Neutrophil (primary cell): ENCODE results near the gene MUS81.

Experiments used
- H3K27ac ChIP-seq: fragments of 200-600 bp; sonication (generic); 2 replicates; pipeline ENCODE4 v1.5.1; 2016; ENCODE audit warnings: mild to moderate bottlenecking, moderate library complexity
- H3K27me3 ChIP-seq: fragments of 200-600 bp; sonication (generic); 2 replicates; pipeline ENCODE4 v1.6.0; 2016; ENCODE audit warnings: mild to moderate bottlenecking
- H3K36me3 ChIP-seq: fragments of 200-600 bp; sonication (generic); 2 replicates; pipeline ENCODE4 v1.5.1; 2017
- H3K4me1 ChIP-seq, 2 experiments: fragments of 200-600 bp in 1 of 2; sonication (generic) in 1 of 2; 1 replicate in 1 of 2; 2 replicates in 1 of 2; pipeline versions ENCODE4 v1.5.1 to v1.6.1; 2013 to 2016; ENCODE audit warnings: low read depth in 1 of 2, low read length in 1 of 2, mild to moderate bottlenecking in 1 of 2, moderate library complexity in 1 of 2; ENCODE audit not compliant: control insufficient read depth in 1 of 2, insufficient read depth in 1 of 2
- H3K4me3 ChIP-seq, 2 experiments: fragments of 200-600 bp in 1 of 2; sonication (generic) in 1 of 2; 1 replicate in 1 of 2; 2 replicates in 1 of 2; pipeline ENCODE4 v1.5.1; 2013 to 2016; ENCODE audit warnings: low read depth in 1 of 2, low read length in 1 of 2, mild to moderate bottlenecking in 1 of 2, moderate library complexity in 1 of 2
- H3K9me3 ChIP-seq: fragments of 200-600 bp; sonication (generic); 2 replicates; pipeline ENCODE4 v1.5.1; 2016
- TF ChIP-seq, protein P1 (sequence below): fragments of 200-600 bp; sonication (generic); IDR thresholded peaks from 2 replicates; pipeline ENCODE4 v1.5.1; 2016; ENCODE audit warnings: antibody characterized with exemption

The MUS81 gene

DNA sequence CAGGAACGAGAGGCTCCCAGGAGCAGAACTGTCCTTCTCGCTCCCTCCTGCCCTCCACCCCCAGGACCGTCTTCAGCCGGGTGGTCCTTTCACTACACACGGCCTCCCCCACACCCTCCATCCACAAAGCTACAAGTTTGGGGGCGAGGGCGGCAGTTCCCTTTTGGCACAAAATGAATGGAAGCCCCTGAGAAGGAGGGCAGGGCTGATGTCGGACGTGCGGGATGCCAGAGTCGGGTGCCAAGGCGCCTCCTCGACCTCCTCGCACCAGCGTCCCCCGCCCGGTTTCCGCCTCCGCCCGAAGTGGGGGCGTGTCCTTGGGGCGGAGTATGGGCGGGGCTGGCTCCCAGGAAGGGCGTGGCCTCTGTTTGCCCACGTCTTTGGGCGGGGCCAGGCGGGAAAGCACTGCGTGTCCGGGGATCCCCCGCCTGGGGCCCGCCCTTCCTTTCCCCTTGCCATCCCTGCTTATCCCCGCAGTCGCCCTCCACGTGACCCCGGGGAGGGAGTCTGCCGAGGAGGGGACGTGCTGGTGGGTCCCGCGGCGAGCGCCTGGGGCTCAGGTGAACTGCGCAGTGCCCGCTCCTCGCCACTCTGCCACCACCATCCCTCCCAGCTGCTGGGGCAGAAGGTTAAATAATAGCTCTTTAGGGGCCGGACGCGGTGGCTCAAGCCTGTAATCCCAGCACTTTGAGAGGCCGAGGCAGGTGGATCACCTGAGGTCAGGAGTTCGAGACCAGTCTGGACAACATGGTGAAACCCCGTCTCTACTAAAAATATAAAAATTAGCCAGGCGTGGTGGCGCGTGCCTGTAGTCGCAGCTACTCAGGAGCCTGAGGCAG, 13.3 kb downstream of the MUS81 start:
- peak overlapping the region; percentile 91 for H3K4me3 ChIP-seq
- TF ChIP-seq, protein P1, sequence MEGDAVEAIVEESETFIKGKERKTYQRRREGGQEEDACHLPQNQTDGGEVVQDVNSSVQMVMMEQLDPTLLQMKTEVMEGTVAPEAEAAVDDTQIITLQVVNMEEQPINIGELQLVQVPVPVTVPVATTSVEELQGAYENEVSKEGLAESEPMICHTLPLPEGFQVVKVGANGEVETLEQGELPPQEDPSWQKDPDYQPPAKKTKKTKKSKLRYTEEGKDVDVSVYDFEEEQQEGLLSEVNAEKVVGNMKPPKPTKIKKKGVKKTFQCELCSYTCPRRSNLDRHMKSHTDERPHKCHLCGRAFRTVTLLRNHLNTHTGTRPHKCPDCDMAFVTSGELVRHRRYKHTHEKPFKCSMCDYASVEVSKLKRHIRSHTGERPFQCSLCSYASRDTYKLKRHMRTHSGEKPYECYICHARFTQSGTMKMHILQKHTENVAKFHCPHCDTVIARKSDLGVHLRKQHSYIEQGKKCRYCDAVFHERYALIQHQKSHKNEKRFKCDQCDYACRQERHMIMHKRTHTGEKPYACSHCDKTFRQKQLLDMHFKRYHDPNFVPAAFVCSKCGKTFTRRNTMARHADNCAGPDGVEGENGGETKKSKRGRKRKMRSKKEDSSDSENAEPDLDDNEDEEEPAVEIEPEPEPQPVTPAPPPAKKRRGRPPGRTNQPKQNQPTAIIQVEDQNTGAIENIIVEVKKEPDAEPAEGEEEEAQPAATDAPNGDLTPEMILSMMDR, result peak; percentile 50
- H3K27me3 ChIP-seq, result no peaks in the 10 kb centered on the region
- H3K4me1 ChIP-seq, result peaks cover 35 to 41% of the 10 kb centered on the region in 2 experiments
- H3K36me3 ChIP-seq, result no peaks in the 10 kb centered on the region
- no peaks in the 10 kb centered on the region for H3K9me3 ChIP-seq
- peak overlapping the region; percentile 76 for H3K27ac ChIP-seq

DNA sequence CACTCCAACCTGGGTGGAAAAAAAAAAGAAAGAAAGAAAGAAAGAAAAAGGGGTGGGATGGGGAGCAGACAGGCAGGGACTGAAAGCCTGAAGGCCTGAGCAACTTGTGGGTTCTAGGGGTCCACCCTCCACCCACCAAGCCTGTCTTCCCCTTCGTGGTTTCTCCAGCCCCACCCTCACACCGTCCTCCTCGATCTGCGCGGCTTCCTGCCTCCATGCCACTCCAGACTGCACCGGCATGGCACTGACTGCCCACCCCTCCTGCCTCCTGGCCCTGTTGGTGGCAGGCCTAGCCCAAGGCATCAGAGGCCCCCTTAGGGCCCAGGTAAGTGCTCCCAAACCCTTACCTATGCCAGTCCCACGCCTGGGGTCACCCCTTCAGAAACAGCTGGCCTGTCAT, 19.4 kb downstream of the MUS81 start, which contains the start of gene CTSW:
Gene CTSW (plus strand): TSS at position 221 of the 400 bp plus-strand sequence. CDS start 18 bp downstream, at position 239.
- H3K4me1 ChIP-seq, result peaks cover 5 to 9% of the 10 kb centered on the region in 2 experiments
- no peaks in the 10 kb centered on the region for H3K27me3 ChIP-seq
- no peak within 1 kb of the TSS for H3K27ac ChIP-seq
- H3K9me3 ChIP-seq, result no peaks in the 10 kb centered on the region
- TF ChIP-seq, protein P1, result no peak
- H3K4me3 ChIP-seq, result no peak within 1 kb of the TSS
- peaks cover 25% of the 10 kb centered on the region for H3K36me3 ChIP-seq

DNA sequence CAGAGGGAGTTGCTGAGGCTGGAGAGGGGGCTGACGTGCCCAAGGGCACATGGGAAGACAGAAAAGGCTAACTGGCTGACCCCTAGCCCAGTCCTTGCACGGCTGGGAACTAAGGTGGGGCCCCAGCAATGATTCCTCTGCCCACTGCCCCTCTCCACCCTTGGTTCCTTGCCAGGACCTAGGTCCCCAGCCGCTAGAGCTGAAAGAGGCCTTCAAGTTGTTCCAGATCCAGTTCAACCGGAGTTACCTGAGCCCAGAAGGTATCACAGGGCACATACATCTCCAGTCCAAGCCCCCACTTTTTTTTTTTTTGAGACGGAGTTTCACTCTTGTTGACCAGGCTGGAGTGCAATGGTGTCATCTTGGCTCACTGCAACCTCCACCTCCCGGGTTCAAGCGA, 19.8 kb downstream of the MUS81 start:
- TF ChIP-seq, protein P1, result no peak
- H3K27ac ChIP-seq, result no peak overlapping the region

DNA sequence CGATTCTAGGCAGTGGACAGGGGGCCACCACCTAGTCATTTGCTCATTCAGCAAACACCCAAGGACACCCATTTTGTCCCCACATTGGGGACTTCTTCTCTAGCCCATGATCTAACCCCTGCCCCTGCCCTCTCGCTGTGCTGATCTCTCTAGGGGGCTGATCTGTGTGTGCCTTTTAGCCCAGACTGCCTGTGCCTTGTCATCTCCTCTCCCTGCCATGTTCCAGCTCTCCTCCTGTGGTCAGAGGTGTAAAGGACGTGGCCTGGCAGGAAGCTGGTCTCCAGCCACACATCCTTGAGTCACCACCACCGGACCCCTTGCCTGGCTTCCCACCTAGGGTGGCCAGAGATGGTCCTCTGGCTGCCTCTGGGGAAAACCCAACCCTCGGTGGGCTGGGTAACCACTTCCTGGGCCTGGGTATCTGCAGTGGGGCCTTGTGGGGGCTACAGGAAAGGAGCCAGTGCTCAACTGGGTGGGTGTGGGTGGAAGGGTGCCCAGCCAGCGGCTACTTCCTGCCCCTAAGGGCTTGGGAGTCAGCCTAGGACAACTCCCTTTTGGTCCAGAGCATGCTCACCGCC, 20.7 kb downstream of the MUS81 start:
- no peaks in the 10 kb centered on the region for H3K9me3 ChIP-seq
- peaks cover 10 to 18% of the 10 kb centered on the region in 2 experiments for H3K4me1 ChIP-seq
- H3K27ac ChIP-seq, result no peak overlapping the region
- no peaks in the 10 kb centered on the region for H3K27me3 ChIP-seq
- no peak overlapping the region for H3K4me3 ChIP-seq
- TF ChIP-seq, protein P1, result no peak
- H3K36me3 ChIP-seq, result peaks cover 25% of the 10 kb centered on the region

More for the DNA sequence above, 19.8 kb downstream of the MUS81 start:
- H3K4me1 ChIP-seq, result peaks cover 9 to 13% of the 10 kb centered on the region in 2 experiments
- H3K9me3 ChIP-seq, result no peaks in the 10 kb centered on the region
- no peak overlapping the region for H3K4me3 ChIP-seq
- peaks cover 25% of the 10 kb centered on the region for H3K36me3 ChIP-seq
- H3K27me3 ChIP-seq, result no peaks in the 10 kb centered on the region

DNA sequence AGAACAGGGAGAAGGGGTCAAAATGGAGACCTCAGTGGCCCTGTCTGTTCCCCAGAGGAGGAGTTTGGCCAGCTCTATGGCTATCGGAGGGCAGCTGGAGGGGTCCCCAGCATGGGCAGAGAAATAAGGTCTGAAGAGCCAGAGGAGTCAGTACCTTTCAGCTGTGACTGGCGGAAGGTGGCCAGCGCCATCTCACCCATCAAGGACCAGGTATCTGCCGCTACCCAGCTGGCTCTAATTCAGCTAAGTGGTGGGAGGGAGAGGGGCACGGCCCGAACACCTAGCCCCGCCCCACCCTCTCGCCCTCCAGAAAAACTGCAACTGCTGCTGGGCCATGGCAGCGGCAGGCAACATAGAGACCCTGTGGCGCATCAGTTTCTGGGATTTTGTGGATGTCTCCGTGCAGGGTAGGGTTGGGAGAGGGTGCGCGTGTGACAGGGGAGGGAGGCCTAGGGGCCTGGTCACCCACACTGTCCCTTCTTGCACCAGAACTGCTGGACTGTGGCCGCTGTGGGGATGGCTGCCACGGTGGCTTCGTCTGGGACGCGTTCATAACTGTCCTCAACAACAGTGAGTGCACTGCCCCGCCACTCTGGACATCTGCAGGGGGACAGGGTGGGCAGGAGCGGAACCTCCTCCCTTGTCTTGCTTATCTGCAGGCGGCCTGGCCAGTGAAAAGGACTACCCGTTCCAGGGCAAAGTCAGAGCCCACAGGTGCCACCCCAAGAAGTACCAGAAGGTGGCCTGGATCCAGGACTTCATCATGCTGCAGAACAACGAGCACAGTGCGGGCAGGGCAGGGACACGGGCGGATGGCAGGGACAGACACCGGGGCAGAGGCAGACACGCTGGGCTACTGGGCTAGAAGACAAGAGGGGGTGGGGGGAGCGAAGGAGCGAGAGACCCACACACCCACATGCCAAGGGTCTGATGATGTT, 22.2 kb downstream of the MUS81 start:
- Histone ChIP-seq H3K4me1 (peaks cover 18 to 33% of the 10 kb centered on the region in 2 experiments), H3K27me3 (no peaks in the 10 kb centered on the region), H3K27ac (no peak overlapping the region), H3K4me3 (no peak overlapping the region), H3K9me3 (no peaks in the 10 kb centered on the region), H3K36me3 (peaks cover 25% of the 10 kb centered on the region)
- TF ChIP-seq, protein P1, result no peak
